ENCODE results near the gene TCEANC2.

DNA sequence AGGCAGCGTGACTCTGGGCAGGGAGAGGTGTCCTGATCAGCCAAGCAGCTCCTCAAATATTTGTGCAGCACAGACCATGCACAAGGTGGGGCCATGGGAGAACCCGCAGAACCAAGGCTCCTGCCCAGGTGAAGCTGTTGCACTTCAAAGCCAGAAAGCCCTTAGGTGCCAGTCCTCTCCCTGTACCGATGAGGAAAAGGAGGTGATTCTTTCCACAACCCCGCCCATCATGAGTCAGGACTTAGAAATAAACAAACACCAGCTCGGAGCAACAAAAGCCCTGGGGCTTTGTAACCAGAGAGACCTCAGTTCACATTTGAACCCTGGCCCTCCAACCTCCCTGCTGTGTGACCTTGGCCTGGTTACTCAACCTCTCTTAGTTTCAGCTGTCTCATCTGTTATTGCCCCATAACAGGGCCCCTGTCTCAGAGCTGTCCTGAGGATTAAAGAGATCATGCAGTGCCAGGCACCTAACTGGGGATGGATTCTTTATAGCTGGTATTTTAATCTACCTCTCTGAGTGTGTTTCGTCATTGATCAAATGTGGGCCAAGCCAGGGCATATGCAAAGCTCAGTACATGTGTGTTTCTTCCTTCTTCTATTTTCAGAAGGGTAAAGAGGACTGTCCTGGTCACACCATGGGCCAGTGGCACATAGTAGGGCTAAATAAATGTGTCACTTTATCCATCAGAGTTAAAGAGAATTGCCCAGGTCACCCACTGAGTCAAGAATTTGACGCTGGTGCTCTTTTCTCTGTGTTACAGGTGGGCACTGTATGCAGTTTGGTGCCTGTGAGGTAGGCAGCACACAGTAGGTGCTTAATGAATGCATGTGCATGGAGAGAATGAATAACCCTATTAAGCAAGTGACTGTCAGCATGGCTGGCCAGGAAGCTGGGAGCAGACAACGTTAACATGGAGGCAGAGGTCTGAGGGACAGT is 36.8 kb upstream of the TCEANC2 start:
- no peak for TF ChIP-seq EZH2 (IDR thresholded peaks at IDR 0.05; ENCODE audit: borderline replicate concordance, low read length)
- TF ChIP-seq, protein P1, sequence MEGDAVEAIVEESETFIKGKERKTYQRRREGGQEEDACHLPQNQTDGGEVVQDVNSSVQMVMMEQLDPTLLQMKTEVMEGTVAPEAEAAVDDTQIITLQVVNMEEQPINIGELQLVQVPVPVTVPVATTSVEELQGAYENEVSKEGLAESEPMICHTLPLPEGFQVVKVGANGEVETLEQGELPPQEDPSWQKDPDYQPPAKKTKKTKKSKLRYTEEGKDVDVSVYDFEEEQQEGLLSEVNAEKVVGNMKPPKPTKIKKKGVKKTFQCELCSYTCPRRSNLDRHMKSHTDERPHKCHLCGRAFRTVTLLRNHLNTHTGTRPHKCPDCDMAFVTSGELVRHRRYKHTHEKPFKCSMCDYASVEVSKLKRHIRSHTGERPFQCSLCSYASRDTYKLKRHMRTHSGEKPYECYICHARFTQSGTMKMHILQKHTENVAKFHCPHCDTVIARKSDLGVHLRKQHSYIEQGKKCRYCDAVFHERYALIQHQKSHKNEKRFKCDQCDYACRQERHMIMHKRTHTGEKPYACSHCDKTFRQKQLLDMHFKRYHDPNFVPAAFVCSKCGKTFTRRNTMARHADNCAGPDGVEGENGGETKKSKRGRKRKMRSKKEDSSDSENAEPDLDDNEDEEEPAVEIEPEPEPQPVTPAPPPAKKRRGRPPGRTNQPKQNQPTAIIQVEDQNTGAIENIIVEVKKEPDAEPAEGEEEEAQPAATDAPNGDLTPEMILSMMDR (conservative IDR thresholded peaks at IDR 0.05 in 1 of 2, IDR thresholded peaks at IDR 0.05 in 1 of 2; ENCODE audit: extremely low read depth in 1 of 2, insufficient read depth in 1 of 2, low read depth in 1 of 2, low read length in 2 of 2), result no peak
